SHP77 treated with DMSO at 0.1 percent for 48 hours (cell line): ENCODE measurements around the gene SEC24C.
"Not testable (repeated sequence)": the region's sequence is repeated elsewhere in the genome, so short reads cannot be mapped to it uniquely, and the experiment has no call there.

ENCODE experiments used
- DNase-seq: peaks from one replicate; lab custom pipeline; 2025; lab: John Stamatoyannopoulos, UW

SEC24C gene

DNA sequence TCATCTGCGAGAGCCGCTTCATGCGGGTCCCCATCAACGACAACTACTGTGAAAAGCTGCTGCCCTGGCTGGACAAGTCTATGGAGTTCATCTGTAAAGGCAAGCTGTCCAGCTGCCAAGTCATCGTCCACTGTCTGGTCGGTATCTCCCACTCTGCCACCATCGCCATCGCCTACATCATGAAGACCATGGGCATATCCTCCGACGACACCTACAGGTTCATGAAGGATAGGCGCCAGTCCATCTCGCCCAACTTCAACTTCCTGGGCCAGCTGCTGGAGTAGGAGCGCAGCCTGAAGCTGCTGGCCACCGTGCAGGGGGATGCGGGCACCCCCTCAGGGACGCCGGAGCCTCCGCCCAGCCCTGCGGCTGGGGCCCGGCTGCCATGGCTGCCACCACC, 11.7 kb upstream of the SEC24C start:
- no peak for DNase-seq

DNA sequence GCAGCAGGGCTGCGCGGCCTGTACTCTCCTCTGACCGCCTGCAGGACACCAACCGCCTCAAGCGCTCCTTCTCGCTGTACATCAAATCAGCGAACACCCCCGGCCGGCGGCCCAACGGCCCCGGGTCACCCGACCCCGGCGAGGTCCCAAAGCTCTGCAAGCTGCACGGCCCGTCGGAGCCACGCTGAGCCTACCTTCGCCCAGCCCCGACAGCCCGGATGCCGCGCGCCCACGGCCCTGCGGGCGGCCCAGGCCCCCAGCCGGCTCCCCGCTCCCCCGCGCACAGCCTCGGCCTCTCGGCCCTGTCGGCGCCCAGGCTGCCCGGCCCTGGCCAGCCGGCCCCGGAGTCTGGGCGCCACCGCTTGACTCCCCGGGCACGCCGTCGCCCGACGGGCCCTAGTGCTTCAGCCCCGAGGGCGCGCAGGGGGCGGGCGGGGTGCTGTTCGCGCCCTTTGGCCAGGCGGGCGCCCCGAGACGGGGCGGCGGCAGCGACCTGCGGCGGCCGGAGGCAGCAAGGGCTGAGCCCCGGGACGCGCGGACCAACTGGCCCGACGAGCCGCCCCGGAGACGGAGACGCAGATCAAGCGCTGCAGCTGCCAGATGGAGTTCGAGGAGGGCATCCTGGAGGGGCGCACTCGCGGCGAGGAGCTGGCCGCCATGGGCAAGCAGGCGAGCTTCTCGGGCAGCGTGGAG, 11.1 kb upstream of the SEC24C start:
- DNase-seq: no peak

DNA sequence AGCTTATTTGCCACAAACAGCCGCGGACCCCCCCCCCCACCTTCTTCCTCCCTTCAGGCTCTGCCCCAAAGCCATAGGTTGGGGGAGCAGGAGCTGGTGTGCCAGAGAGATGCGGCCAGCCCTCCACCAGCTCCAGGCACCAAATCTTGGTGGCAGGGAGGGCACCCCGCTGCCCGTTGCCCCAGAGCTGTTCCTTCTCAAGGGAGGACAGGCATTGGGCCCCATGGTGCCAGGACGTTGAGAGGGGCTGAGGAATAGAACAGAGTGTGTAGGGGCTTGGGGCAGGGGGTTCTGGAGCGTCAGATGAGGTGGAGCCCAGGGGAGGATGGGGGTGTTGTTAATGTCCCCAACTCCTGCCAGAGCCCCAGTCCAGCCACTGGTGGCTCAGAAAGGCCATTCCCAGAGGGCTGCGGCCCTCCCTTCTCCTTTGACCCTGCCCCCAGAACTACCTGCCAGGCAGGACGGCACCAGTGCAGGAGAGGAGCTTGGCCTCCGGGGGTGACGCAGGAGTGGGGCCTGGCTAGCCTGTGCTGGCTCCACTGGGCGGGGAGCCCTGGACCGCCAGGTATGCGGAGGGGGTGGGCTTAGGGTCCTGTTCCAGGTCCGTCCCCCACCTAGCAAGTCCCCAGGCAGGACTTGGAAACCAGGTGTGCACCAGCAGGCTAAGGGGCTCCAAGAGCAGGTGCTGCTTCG, 10.0 kb upstream of the SEC24C start:
- no peak for DNase-seq

DNA sequence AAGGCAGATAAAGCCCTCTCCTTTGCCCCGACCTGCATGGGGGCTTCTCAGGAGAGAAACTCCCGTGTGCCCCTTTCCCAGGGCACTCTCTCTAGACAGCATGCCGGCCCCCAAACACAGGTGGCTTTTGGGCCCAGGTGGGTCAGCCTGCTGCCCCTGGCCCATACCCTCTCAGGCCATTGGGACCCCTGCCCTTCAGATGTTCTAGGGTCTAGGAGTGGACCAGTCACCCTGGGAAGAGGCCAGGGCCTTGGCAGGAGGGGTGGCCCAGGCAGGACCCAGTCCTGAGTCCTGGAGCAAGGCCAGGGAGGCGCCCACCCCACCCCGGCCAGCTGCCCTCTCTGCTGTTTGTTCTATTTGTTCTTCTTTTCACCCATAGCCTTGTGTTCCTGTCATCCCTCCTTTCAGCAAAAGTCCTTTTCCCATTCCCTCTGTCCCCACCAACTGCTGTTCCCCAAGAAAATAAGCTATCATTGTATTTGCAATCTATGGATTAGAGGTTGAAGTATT, 9.3 kb upstream of the SEC24C start:
- no peak for DNase-seq

DNA sequence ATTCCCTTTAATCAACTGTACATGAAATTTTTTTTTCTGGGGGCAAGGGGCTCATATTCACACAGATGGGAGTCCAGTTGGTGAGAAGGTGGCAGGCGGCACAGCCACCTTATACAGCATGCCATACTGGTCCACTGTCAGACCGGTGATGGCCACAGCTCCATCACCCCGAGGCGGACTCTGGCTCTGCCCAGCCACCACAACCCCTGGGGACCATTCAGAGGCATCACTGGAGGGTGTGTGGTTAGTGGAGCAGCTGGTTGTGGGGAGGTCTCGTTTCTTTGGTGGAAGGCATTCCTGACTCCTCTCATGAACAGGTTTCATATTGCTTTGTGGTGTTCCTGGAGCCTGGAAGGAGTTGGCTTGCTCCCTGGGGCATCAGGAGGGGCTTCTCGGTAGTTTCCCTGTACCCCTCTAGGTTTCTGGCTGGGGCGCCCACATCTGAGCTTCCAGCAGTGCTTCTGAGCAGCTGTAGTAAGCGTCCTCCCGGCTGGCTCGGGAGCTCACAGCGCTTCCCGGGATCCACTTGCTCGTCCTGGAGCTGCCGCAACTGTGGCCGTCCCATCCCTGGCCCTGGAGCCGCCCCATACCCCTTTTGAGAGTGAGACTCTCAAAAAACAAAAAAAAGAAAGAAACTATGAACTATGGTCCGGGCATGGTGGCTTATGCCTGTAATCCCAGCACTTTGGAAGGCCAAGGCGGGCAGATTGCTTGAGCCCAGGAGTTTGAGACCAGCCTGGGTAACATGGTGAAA, 3.5 kb upstream of the SEC24C start:
- not testable (repeated sequence) for DNase-seq

DNA sequence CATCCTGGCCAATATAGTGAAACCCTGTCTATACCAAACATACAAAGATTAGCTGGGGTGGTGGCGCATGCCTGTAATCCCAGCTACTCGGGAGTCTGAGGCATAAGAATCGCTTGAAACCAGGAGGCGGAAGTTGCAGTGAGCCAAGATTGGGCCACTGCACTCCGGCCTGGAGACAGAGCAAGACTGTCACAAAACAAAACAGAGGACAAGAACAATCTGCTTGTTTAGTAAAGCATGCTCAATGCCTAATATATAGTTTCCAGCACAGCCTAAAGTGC, 1.8 kb upstream of the SEC24C start:
- no peak for DNase-seq

DNA sequence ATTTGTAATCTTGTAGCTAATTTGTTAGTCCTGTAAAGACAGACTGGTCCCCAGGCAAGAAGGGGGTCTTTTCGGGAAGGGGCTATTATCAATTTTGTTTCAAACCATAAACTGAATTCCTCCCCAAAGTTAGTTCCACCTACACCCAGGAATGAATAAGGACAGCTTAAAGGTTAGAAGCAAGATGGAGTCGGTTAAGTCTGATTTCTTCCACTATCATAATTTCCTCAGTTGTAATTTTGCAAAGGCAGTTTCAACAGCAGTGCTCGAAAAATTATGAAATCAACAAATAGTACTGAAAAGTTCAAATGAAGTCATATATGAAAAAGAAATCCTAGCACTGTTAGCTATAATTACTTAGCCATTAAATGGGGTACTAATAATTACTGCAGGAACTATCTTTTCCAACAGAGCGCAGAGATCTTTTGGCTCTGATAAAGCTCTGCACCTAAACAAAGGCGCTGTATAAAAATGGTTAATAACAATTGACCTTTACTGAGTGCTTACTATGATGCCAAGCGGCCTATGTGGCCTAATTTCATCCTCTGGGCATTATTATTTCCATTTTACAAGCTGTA, 756 bp upstream of the SEC24C start:
- no peak for DNase-seq

DNA sequence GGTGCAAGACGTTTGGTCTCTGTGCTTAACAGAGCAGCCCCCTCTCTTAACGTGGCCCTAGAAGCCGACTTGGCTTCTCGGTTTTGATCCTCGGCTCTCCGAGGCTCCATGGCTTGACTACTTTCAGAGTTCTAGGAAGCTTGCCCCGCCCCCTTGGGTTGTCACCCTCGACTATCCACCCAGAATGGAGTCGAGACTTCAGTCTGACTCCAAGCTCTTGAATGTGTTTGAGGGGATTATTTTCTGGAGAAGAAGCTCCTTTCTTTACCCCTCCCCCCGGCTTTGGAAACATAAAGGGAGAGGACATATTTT, 448 bp downstream of the SEC24C start:
- no peak for DNase-seq

DNA sequence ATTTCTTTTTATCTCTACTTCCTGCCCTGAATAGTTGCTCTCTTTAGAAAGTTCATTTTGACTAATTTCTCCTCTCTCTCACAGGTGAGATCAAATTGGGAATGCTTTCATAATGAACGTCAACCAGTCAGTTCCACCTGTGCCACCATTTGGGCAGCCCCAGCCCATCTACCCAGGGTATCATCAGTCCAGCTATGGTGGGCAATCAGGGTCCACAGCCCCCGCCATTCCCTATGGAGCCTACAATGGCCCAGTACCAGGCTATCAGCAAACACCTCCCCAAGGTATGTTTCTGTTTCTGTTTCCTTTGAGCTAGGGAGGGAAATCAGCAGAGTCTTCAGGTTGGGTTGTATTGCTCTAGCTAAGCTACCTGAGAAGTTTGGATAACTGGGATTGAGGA, 2.5 kb downstream of the SEC24C start:
- no peak for DNase-seq

DNA sequence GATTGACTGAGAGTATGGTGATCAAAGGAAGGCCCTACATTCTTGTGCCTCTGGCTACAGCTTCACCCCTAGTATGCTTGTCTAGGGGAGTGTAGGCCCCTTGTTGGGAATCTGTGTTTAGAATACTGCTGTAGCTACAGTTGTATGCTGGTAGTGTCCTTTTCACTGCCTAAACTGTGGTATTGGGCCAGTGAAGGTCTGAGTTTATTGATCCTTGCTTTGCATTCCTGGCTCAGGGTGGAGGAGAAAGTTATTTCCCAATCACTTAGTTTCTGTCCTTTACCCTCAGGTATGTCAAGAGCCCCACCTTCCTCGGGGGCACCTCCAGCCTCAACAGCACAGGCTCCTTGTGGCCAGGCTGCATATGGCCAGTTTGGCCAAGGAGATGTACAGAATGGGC, 6.6 kb downstream of the SEC24C start:
- DNase-seq: no peak

DNA sequence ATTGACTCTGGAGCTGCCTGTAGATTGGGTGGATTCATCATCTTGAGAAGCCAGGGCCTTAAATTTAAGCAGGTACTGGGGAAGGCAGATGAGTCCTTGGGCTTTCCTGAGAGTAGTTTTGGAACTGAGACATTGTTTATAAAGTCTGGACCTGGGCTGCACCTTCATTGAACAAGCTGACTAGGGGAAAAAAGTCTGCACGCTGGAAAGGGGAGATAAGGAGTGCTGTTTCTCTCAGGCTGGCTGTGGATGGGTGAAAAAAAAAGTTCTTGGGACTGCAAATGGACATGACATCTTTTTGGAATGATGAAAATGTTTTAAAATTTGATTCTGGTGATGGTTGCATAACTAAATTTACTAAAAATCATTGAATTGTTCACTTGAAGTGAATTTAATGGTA, 12.0 kb downstream of the SEC24C start:
- no peak for DNase-seq

DNA sequence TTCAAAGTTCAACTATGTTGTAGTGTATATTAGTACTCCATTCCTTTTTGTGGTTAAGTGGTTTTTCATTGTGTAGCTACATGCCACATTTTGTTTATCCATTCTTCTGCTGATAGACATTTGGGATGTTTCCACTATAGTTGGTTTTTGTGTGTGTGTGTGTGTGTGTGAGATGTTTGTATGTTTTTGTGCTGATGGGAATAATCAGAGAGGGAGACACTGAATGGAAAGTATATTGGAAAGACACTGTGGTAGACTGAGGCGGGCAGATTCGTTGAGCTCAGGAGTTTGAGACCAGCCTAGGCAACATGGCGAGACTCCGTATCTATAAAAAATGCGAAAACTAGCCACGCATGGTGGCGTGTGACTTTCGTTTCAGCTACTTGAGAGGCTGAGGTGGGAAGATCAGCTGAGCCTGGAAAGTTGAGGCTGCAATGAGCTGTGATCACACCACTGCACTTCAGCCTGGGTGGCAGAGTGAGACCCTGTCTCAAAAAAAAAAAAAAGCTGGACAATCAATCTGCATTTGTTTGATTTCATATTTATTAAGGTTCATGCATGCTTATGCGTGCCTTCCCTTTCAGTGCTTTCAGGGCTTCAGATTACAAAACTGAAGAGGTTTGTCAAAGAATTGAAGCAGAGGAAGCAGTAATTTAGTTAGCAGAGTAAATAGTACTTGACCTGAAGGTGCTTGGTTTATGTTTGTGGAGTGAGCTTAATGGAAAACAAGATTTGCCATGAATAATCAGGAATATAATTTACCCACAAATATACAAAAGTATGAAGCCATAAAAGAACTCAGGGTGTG, 14.7 kb downstream of the SEC24C start:
- no peak for DNase-seq

DNA sequence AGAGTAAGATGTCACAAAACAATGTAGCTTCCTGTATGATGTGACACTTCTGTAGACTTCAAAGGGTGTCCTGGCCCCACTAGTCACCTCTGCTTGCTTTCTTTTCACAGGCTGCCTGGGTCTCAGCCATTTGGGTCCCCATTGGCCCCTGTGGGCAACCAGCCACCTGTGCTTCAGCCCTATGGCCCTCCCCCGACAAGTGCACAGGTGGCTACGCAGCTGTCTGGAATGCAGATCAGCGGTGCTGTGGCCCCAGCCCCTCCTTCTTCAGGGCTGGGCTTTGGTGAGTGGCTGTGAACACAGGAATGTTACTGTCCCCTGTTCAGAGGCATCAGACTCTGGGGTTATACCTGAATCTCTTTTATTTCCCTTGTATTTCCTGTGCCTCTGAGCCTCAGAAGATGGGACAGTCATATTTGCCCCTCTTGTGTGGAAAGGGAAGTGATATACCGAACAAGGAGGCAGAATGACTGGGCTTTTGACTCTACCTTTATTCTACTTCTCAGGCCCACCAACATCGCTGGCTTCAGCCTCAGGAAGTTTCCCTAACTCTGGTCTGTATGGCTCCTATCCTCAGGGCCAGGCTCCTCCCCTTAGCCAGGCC, 15.4 kb downstream of the SEC24C start:
- DNase-seq: no peak

DNA sequence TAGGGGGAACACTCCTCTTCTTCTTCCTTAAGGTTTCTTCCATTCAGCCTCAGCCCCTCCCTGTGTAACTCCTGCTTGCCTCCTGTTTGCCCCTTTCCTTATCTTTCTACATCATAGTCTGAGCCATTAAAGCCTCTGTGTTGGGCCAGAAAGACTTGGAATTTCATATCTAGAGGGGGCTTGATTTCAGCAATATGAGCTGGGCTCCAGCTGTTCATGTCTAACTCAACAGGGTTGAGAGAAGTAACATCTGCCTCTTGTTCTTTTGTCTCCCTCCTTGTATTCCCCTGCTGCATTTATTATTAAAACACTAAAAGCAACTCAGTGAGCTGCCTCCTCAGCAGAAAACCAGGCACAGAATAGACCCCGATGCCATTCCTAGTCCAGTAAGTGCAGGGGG, 17.6 kb downstream of the SEC24C start:
- no peak for DNase-seq

DNA sequence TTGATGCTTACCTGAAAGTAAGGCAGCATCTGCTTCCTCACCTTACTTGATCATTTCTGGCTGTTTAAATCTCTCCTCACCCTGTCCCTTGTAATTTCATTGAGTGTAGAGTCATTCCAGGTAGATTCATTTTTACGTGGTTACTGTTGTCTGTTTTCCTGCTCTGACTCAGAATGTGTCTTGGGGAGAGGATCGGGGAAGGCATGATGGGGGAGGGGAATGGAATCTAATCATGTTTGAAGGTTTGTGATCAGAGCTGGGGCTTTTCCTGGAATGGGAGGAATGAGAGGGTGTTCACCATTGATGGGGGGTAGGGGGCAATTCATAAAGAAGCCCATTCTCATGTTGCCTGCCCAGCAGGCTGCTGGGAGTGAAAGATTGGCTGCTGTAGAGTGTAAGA, 18.7 kb downstream of the SEC24C start:
- no peak for DNase-seq

DNA sequence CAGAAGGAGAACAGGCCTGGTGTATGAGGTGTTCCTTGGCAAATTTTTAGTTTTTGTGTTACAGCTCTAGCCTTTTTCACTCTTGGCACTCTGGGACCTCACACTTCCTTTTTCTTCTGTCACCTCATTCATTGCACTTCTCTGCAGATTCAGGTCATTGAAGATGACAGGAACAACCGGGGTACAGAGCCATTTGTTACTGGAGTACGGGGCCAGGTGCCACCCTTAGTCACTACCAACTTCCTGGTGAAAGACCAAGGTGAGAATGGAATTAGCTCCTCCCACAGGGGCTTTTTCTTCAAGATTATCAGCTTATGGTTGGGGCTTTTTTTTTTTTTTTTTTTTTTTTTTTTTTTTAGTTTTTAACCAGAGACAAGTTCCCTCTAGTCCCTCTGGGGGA, 19.2 kb downstream of the SEC24C start:
- DNase-seq: no peak

DNA sequence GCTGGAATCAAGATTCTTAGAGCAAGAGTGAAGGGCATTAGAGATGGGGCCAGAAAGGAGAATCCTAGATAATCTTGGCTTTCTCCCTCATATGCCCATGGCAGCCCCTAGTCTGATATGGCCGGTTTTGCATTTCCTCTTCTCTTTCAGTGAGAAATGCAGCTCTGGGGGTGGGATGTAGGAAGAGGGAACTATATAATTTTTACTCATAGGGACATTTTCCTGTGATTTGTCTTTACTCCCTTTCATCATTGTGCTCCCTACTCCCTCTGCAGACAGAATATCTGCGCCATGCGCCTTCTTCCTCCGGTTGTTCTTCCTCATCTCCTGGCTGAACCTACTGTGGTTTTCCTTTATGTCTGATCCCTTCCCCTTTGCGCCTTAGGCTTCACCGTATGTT, 20.9 kb downstream of the SEC24C start:
- no peak for DNase-seq

DNA sequence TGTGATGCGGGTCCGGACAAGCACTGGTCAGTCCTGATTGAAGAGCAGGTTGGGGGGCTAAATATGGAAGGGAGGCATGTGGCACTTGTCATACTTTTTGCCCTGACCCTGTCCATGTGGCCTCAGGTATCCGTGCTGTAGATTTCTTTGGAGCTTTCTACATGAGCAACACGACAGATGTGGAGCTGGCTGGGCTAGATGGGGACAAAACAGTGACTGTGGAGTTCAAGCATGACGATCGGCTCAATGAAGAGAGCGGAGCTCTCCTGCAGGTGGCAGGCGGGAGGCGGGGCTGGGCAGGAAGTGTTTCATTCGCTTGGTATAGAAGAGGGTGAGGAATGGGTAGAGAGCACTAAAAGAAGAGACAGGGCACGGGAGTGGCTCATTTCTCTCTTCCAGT, 24.7 kb downstream of the SEC24C start:
- DNase-seq: no peak

DNA sequence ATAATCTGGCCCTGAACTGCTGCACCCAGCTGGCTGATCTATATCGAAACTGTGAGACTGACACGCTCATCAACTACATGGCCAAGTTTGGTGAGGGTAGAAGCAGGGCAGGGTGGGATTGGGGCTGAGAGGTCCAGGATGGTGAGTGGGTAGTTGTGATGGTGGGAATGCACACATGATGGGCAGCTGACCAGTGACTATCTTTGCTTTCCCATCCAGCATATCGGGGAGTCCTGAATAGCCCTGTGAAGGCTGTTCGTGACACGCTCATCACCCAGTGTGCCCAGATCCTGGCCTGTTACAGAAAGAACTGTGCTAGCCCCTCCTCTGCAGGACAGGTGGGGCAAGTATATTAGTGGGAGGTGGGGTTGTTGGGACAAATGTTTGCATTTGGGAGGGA, 25.2 kb downstream of the SEC24C start:
- no peak for DNase-seq

DNA sequence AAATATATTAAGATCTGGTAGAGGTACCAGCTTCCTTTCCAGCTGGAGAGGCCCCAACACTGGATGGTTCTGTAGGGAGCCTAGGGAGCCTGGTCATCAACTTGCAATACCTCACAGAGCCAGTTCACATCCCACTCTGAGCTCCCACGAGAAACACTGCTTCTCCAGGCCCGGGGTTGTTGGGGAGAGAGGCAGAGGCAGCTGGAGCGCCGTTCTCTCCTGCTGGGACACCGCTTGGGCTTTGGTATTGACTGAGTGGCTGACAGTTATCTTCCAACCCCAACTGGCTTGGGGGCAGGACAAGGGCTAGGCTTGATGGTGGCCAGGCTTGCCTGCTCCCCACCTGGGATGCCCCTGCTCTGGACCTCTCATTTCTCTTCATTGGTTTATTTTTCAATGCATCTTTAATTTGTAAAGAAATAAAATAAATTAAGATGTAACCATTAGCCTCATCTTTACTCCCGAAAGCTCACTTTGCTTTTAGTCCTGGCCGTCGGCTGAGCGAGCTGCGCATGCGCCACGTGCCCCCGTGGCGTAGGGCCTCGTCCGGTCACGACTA, 27.6 kb downstream of the SEC24C start:
- no peak for DNase-seq

DNA sequence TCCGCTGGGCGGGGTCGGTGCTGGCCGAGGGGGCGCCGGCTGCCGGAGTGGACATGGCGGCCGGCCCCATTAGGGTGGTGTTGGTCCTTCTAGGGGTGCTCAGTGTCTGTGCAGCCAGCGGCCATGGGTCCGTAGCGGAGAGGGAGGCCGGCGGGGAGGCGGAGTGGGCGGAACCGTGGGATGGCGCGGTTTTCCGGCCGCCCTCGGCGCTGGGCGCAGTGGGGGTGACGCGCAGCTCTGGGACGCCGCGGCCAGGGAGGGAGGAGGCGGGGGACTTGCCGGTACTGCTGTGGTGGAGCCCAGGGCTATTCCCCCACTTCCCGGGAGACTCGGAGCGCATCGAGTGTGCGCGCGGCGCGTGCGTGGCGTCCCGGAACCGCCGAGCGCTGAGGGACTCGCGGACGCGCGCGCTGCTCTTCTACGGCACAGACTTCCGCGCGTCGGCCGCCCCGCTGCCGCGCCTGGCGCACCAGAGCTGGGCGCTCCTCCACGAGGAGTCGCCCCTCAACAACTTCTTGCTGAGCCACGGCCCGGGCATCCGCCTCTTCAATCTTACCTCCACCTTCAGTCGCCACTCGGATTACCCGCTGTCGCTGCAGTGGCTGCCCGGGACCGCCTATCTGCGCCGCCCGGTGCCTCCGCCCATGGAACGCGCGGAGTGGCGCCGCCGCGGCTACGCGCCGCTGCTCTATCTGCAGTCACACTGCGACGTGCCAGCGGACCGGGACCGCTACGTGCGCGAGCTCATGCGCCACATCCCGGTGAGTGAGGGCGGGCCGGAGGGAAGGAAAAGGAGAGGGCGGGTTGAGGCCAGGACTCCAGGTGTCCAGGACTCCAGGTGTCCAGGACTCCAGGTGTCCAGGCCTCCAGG, 28.3 kb downstream of the SEC24C start:
- DNase-seq: no peak
